Measurements from ENCODE around the gene AUNIP.

AUNIP gene

DNA sequence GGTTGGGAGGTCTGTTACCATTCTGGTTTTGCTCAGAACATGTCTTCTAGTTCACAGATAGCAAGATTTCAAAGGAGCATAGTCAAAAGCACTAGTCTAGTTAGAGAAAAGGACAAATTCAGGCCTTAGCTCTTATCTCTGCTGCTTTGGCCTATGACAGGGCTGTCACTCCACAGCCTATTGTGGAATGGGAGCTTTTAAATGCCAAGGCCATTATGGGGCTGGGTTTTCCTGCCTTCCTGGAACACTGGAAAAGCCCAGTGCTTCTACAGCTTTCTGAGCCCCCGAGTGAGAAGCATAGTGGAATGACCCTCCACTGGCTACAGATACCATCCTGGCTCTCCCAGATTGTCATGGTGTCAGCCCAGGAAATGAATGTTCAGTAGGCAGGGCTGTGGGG, 30.2 kb downstream of the AUNIP start:
- no peak for DNase-seq (ENCODE audit: low read depth in 3 of 3)

- DNase-seq (ENCODE audit: low read depth in 3 of 3), result no peak
Measured at GRCh38 chr1:25828491-25828890, 30.8 kb downstream of the AUNIP start.

GRCh38 chr1:25826571-25826970, 32.7 kb downstream of the AUNIP start:
- DNase-seq (ENCODE audit: low read depth in 3 of 3), result no peak

- DNase-seq (ENCODE audit: low read depth in 3 of 3), result no peak
Measured at GRCh38 chr1:25825605-25826004, 33.7 kb downstream of the AUNIP start.

GRCh38 chr1:25821630-25822091, 37.6 kb downstream of the AUNIP start:
- DNase-seq (ENCODE audit: low read depth in 3 of 3), result no peak

DNA sequence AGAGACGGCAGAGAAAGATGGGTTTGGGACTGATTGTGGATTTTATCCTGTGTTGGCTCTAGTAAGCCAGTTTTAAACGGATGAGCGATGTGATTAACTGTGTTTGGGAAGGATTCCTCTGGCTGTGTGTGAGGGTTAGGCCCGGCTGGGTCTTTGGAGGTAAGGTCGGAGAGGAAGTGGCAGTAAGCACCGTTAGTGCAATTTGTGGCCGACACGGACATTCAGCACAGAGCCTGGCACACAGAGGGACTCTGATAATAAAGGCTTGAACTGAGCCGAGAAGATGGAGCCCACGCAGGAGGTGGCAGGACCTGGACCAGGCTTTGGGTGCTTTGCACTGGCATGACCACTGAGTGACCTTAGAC, 38.2 kb downstream of the AUNIP start:
- DNase-seq (ENCODE audit: low read depth in 3 of 3), result no peak

DNA sequence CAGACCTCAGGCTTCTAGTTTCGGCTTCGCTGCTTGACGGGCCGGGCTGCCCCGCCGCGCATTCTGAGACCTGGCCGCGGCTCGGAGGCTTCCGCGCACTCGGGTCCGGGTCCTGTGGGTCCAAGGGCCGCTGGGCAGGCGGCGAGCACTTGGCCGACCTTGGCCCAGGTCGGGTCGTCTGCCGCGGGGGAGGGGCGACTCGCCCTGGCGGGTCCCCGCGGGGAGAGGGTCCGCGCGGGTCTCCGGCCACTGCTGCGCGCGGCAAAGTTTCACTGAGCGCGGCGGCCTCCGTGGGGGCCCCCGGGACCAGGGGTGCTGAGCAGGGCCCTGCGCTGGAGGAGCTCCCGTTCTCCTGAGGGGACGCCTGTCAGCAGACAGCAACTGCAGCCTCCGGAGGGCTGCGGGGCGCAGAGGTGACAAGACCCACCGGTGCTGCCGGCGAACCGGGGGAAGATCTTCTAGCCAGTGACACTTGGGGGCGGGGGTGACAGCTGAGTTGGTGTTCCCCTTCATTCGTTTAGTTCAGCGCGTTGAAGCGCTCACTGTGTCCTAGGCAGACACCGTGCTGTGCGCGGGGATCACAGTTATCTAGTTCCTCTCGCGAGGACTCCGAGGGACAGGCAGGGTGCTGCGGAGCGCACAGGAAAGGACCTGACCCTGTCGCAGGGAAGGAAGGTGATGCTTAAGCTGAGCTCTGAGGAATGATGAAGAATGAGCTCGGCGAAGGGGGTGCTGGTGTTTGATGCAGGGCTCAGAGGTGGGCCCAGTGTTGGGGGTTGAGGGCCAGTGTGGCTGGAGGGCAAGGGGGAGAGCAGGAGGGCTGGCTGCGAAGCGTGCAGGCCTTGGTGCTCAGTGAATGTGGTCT, 38.8 kb downstream of the AUNIP start:
- DNase-seq (ENCODE audit: low read depth in 3 of 3), result peak; percentile 43 to 58 (median 50)

GRCh38 chr1:25819491-25820246, 39.6 kb downstream of the AUNIP start, which contains the start of gene MTFR1L:
Gene MTFR1L, plus strand, starts transcription at chr1:25819954. Its CDS starts 3,151 bp downstream, at chr1:25823105.
- DNase-seq (ENCODE audit: low read depth in 3 of 3), result peak; percentile 81 to 95 (median 90)

DNA sequence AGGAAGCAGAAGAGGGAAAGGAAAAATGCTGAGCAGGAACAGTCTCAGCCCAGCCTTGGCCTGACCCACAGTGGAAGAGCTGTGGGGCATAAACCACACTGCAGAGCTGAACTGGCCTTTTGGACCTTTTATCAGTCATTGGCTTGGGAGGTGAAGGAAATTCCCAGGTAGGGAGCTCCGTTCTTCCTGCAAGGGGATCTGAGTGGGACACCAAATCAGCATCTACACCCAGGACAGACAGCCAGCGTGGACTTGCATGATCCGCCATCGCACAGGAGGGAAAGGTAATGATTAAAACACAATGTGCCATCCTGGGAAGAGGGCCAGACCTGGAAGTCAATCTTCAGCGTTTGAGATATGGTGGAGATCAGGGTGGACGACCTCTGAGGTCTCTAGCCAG, 40.7 kb downstream of the AUNIP start:
- no peak for DNase-seq (ENCODE audit: low read depth in 3 of 3)

- DNase-seq (ENCODE audit: low read depth in 3 of 3), result no peak
Measured at GRCh38 chr1:25817840-25818501, 41.3 kb downstream of the AUNIP start.

- no peak for DNase-seq (ENCODE audit: low read depth in 3 of 3)
Measured at GRCh38 chr1:25816112-25816718, 43.0 kb downstream of the AUNIP start.

GRCh38 chr1:25815208-25816111, 43.8 kb downstream of the AUNIP start:
- DNase-seq (ENCODE audit: low read depth in 3 of 3), result no peak

GRCh38 chr1:25814549-25815087, 44.6 kb downstream of the AUNIP start:
- no peak for DNase-seq (ENCODE audit: low read depth in 3 of 3)

- DNase-seq (ENCODE audit: low read depth in 3 of 3), result no peak
Measured at GRCh38 chr1:25813734-25814471, 45.4 kb downstream of the AUNIP start.

- DNase-seq (ENCODE audit: low read depth in 3 of 3), result no peak
Measured at GRCh38 chr1:25813071-25813733, 46.1 kb downstream of the AUNIP start.

GRCh38 chr1:25811384-25812082, 47.7 kb downstream of the AUNIP start:
- no peak for DNase-seq (ENCODE audit: low read depth in 3 of 3)

GRCh38 chr1:25810341-25811299, 48.6 kb downstream of the AUNIP start:
- peak; percentile 54 to 64 (median 63) for DNase-seq (ENCODE audit: low read depth in 3 of 3)

Measured in stimulated activated CD4-positive, alpha-beta T cell treated with anti-CD3 and anti-CD28 coated beads, TNF-alpha, amount 100 ng/mL, for 48 hours (primary cell).